GM18499 (cell line): ENCODE data around the gene ARMC12.
"Not testable (repeated sequence)": the region's sequence is repeated elsewhere in the genome, so short reads cannot be mapped to it uniquely, and the experiment has no call there.

Experiments
- ATAC-seq: cut with Tn5 transposase; IDR thresholded peaks from one replicate; pipeline ENCODE4 v1.9.1; 2021; ENCODE audit warnings: moderate number of reproducible peaks; ENCODE audit not compliant: insufficient read depth, unreplicated experiment

Gene ARMC12

DNA sequence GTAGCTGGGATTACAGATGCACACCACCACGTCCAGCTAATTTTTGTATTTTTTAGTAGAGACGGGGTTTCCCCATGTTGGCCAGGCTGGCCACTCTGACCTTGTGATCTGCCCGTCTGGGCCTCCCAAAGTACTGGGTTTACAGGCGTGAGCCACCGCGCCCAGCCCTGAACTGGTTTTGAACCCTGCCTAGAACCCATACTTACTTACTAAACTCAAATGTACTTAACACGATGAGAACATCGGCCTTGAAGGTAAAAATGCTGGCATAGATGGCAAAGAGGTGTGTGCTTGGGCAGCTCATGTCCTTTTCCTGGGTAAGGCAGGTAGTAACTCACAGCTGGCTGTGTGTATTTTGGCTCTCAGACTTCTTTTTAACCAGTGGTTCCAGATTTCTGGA, 3.2 kb upstream of the ARMC12 start:
- ATAC-seq = no peak

DNA sequence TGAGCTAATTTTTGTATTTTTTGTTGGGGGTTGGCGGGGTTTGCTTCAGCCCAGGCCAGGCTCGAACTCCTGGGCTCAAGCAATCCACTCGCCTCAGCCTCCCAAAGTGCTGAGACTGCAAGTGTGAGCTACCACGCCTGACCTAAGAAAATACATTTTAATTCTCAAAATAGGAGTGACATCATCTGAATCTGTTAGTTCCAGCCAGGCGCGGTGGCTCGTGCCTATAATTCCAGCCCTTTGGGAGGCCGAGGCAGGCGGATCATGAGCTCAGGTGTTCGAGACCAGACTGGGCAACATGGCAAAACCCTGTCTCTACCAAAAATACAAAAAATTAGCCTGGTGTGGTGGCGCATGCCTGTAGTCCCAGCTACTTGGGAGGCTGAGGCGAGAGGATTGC, 2.5 kb upstream of the ARMC12 start:
- ATAC-seq = not testable (repeated sequence)

GRCh38 chr6:35735452-35735851, 1.4 kb upstream of the ARMC12 start:
- ATAC-seq = no peak

GRCh38 chr6:35736253-35736894, 458 bp upstream of the ARMC12 start:
- ATAC-seq = no peak

GRCh38 chr6:35737413-35738211, 780 bp downstream of the ARMC12 start:
- no peak for ATAC-seq

GRCh38 chr6:35739645-35740524, 3.1 kb downstream of the ARMC12 start:
- ATAC-seq = no peak

GRCh38 chr6:35742842-35743241, 6.0 kb downstream of the ARMC12 start:
- no peak for ATAC-seq

DNA sequence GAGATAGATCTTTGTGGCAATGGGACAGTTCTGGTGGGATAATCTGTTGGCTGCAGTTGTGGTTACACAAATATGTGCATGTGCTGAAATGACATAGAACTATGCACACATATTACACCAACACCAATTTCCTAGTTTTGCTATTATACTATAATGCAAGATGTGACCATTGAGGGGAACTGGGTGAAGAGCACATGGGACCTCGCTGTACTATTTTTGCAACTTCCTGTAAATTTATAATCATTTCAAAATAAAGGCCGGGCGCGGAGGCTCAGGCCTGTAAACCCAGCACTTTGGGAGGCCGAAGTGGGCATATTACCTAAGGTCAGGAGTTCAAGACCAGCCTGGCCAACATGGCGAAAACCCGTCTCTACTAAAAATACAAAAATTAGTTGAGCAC, 8.7 kb downstream of the ARMC12 start:
- no peak for ATAC-seq

DNA sequence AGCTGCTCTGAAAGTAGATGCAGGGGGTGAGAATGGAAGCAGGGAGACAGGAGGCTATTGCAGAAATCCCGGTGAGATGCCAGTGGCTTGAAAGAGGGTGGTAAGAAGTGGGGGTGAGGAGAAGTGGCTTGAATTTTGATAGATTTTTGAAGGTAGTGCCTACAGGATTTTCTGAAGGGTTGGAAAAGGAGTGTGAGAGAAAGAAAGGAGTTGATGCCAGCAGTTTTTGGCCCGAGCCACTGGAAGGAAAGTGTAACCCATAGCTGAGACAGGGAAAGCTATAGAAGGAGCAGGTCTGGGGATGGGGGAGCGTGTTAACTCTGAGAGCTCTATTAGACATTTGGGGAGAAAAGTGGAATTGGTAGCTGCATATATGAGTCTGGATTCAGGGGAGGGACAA, 9.7 kb downstream of the ARMC12 start:
- ATAC-seq = no peak

DNA sequence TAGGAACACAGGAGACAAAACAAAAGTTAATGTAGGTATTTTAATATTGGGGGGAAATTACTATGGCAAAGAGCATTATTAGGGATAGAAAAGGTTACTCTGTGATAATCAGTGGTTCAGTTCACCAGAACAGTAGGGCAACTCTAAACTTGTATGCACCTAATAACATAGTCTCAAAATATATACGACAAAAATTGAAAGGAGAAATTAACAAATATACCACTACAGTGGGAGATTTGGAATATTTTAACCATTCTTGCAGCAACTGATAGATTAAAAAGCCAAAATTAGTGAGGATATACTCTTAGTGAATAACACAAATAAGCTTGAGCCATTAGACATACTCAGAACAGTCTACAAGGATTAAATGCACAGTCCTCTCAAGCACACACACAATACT, 11.0 kb downstream of the ARMC12 start:
- ATAC-seq = no peak

DNA sequence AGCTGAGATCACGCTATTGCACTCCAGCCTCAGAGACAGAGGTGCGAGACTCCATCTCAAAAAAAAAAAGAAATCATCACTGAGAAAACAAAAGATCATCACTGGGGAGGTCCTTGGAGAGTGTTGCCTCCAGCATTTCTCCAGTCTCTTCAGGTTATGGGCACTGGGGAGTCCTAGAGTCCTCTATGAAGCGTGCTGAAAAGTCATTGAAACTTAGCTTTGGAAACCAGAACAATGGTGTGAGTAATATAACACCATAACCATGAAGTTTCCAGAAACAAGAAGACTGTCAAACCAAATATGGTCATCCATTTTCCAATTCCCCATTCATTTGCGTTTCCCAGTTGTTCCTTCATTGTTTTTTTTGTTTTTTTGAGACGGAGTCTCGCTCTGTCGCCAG, 13.7 kb downstream of the ARMC12 start:
- no peak for ATAC-seq

GRCh38 chr6:35751594-35751993, 14.8 kb downstream of the ARMC12 start:
- ATAC-seq = no peak

DNA sequence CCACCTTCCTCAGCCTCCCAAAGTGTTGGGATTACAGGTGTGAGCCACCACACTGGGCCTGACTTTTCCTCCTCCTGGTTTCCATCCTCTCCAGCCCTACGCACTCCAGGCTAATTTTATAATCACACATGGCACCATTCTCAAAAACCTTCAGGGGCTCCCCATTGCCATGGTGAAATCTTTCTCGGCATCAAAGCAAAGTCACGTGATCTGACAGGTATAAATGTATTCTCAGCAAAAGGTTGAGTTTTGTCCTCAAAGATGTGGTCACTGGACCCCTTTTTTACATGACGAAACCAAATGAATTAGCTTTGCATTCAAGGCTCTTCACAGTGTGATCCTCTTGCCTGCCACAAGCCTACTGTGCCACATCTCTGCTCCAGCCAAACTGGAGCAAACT, 15.5 kb downstream of the ARMC12 start:
- no peak for ATAC-seq

- ATAC-seq = no peak
These were observed 17.8 kb downstream of the ARMC12 start for GRCh38 chr6:35754452-35755277.

GRCh38 chr6:35755278-35755924, 18.6 kb downstream of the ARMC12 start:
- ATAC-seq = no peak

DNA sequence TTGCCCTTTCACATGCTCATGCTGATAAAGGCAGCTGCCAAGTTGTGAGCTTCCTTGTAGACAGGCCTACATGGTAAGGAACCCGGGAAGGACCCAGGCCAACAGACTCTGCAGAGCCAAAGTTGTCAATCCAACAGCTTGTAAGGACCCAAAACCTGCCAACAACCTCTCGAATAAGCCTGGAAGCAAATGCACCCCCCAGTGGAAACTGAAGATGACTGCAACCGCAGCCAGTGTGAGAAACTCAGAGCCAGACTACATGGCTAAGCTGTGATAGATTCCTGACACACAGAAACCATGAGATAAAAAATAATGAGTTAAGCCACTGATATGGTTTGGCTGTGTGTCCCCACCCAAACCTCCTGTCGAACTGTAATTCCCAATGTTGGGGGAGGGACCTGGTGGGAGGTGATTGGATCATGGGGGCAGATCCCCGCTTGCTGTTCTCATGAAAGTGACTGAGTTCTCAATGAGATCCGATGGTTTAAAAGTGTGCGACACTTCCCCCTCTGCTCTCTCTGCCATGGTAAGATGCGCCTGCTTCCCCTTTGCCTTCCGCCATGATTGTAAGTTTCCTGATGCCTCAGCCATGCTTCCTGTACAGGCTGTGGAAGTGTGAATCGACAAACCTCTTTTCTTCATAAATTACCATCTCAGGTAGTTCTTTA, 20.8 kb downstream of the ARMC12 start:
- no peak for ATAC-seq

GRCh38 chr6:35759426-35759825, 22.6 kb downstream of the ARMC12 start:
- no peak for ATAC-seq

DNA sequence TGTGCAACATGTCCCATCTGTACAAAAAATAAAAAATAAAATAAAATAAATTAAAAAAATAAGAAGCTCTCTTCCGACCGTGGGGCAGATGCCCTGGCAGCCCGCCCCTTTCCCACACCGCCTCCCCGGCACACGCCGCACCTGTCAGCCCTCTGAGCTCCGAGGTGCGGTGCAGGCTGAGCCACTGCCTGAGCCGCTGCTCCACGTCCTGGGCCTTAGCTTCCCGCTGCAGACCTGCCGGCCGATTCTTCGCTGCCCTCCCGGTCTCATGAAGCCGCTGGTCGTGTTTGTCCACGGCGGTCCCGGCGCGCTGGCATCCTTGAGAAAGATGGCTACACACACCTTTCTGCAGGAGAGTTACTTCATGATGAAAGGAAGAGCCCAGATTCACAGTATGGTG, 28.9 kb downstream of the ARMC12 start:
- ATAC-seq = no peak

DNA sequence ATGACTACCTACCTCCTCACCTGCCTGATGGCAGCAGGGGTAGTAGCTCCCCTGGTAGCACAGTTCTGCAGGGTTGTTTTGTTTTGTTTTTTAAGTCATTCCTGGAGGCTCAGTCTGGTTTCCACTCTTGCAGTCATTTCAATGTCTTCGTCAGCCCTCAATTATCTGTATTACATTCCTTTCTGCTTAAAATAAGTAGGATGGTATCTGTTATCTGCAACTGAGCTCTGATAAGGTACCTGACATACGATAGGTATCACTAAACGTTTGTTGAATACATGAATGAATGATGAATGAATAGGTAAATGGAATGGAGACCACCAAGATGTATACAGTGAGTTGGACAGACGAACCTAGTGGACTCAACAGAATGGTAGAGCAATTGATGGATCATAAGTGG, 32.4 kb downstream of the ARMC12 start:
- no peak for ATAC-seq
